GM12878 (cell line): ENCODE results near the gene CGREF1. TPM values are rescaled to one million over a fixed set of nuclear protein-coding genes. Genes with fewer than 3 reads are reported as not detected.

Source experiments
- ATAC-seq: fragments of 200-7000 bp; cut with Tn5 transposase; 3 replicates; pipeline ENCODE4 v1.9.1; 2020; ENCODE audit warnings: mild to moderate bottlenecking, moderate library complexity
- BruUV-seq: library from RNA; stranded (reverse); fragments of 400-500 nt; replicated peaks from 2 replicates; lab custom pipeline; 2021; lab: Mats Ljungman, UMichigan
- CTCF ChIA-PET: fragments of 300-600 bp; sonication (Branson Sonifier 250); formaldehyde crosslinking; extraction: SDS; loops from one replicate; lab custom pipeline; 2021; ENCODE audit warnings: inconsistent platforms; lab: Yijun Ruan, JAX
- POLR2A ChIA-PET: fragments of 350-600 bp; formaldehyde crosslinking; extraction: SDS; loops from one replicate; lab custom pipeline; 2021; ENCODE audit warnings: inconsistent platforms; lab: Charles Lee
- RAD21 ChIA-PET: fragments of 300-600 bp; sonication (Branson Sonifier 250); formaldehyde crosslinking; loops from one replicate; lab custom pipeline; 2023; ENCODE audit warnings: antibody characterized with exemption; ENCODE audit not compliant: unreplicated experiment; lab: Charles Lee
- SMC1A ChIA-PET: fragments of 300-600 bp; sonication (Branson Sonifier 250); formaldehyde crosslinking; loops from one replicate; lab custom pipeline; 2023; ENCODE audit not compliant: unreplicated experiment, uncharacterized antibody; lab: Charles Lee
- DNase-seq: peaks from one replicate; pipeline ENCODE4 v3.0.0-alpha.2; 2011; ENCODE audit warnings: low read depth, low spot score
- FAIRE-seq: peaks from 3 replicates; lab custom pipeline; 2011; peaks lifted over from hg19 to GRCh38; lab: Jason Lieb, UNC
- H2AFZ ChIP-seq: 2 replicates; pipeline ENCODE4 v1.6.0; 2011; ENCODE audit warnings: low read depth, low read length, control low read depth; ENCODE audit not compliant: control insufficient read depth
- H3K27ac ChIP-seq: 2 replicates; pipeline ENCODE4 v1.5.1; 2011; ENCODE audit warnings: control low read depth; ENCODE audit not compliant: control insufficient read depth, insufficient read depth
- H3K27me3 ChIP-seq, 2 experiments: replicated peaks in 1 of 2; 2 replicates each; pipeline versions ENCODE4 v1.6.0 to v1.6.1; 2011; ENCODE audit warnings: low read length in 1 of 2; ENCODE audit not compliant: control insufficient read depth in 2 of 2, insufficient read depth in 2 of 2
- H3K36me3 ChIP-seq, 2 experiments: 2 replicates each; pipeline ENCODE4 v1.5.1; 2011; ENCODE audit warnings: low read length in 1 of 2; ENCODE audit not compliant: control insufficient read depth in 2 of 2, insufficient read depth in 2 of 2
- H3K4me1 ChIP-seq: 2 replicates; pipeline ENCODE4 v1.6.1; 2011; ENCODE audit warnings: mild to moderate bottlenecking, low read length, moderate library complexity, mixed read lengths; ENCODE audit not compliant: control insufficient read depth, insufficient read depth
- H3K4me2 ChIP-seq: 2 replicates; pipeline ENCODE4 v1.6.0; 2011; ENCODE audit warnings: control low read depth; ENCODE audit not compliant: control insufficient read depth, insufficient read depth
- H3K4me3 ChIP-seq: fragments of 200-600 bp; sonication (generic); 2 replicates; pipeline ENCODE4 v1.5.1; 2016
- H3K79me2 ChIP-seq: 2 replicates; pipeline ENCODE4 v1.6.0; 2011; ENCODE audit warnings: low read length; ENCODE audit not compliant: control insufficient read depth, insufficient read depth
- H3K9ac ChIP-seq: 2 replicates; pipeline ENCODE4 v1.8.0; 2011; ENCODE audit warnings: low read length, control low read depth, mixed read lengths; ENCODE audit not compliant: control insufficient read depth, insufficient read depth
- H3K9me3 ChIP-seq: replicated peaks from 3 replicates; pipeline ENCODE4 v1.5.1; 2011; ENCODE audit warnings: mild to moderate bottlenecking, low read length; ENCODE audit not compliant: control insufficient read depth, insufficient read depth
- H4K20me1 ChIP-seq: 2 replicates; pipeline ENCODE4 v1.6.0; 2011; ENCODE audit not compliant: control insufficient read depth, insufficient read depth
- BRCA1 ChIP-seq: IDR thresholded peaks from 2 replicates; pipeline ENCODE4 v1.6.1; 2011; ENCODE audit warnings: low read depth, low read length, improper control_type of control experiment
- EED ChIP-seq: sonication (generic); IDR thresholded peaks from 2 replicates; pipeline ENCODE4 v1.6.1; 2016; ENCODE audit warnings: antibody characterized with exemption, low read depth
- FOXM1 ChIP-seq: IDR thresholded peaks from 2 replicates; pipeline ENCODE4 v1.6.1; 2012; ENCODE audit warnings: low read depth, mild to moderate bottlenecking, inconsistent platforms, low read length, moderate library complexity
- GABPA ChIP-seq: IDR thresholded peaks from 2 replicates; pipeline ENCODE4 v1.6.1; 2014; ENCODE audit warnings: antibody characterized with exemption, low read depth, mild to moderate bottlenecking, inconsistent platforms
- HDAC2 ChIP-seq: fragments of 200-600 bp; sonication (generic); IDR thresholded peaks from 2 replicates; pipeline ENCODE4 v1.6.1; 2017
- IKZF1 ChIP-seq: fragments of 450-650 bp; conservative IDR thresholded peaks from 2 replicates; pipeline ENCODE4 v1.6.1; 2017; ENCODE audit warnings: antibody characterized with exemption, mild to moderate bottlenecking
- JUNB ChIP-seq: IDR thresholded peaks from 2 replicates; pipeline ENCODE4 v1.6.1; 2016; ENCODE audit warnings: antibody characterized with exemption, mild to moderate bottlenecking
- KDM1A ChIP-seq: fragments of 200-600 bp; sonication (generic); IDR thresholded peaks from 2 replicates; pipeline ENCODE4 v1.6.1; 2016; ENCODE audit warnings: borderline replicate concordance
- SUPT20H ChIP-seq: IDR thresholded peaks from 2 replicates; pipeline ENCODE4 v1.6.1; 2011; ENCODE audit warnings: low read depth, mild to moderate bottlenecking, low read length, moderate library complexity, borderline replicate concordance; ENCODE audit not compliant: control insufficient read depth
- TAF1 ChIP-seq: IDR thresholded peaks from 2 replicates; pipeline ENCODE4 v1.6.1; 2011; ENCODE audit warnings: mild to moderate bottlenecking, low read depth, low read length, borderline replicate concordance
- YY1 ChIP-seq: IDR thresholded peaks from 2 replicates; pipeline ENCODE4 v1.6.1; 2011; ENCODE audit warnings: low read depth, mild to moderate bottlenecking, low read length
- ZNF622 ChIP-seq: fragments of 450-650 bp; IDR thresholded peaks from 2 replicates; pipeline ENCODE4 v1.6.1; 2017; ENCODE audit warnings: mild to moderate bottlenecking, inconsistent platforms
- WGBS: methylation state at CpG from one replicate; pipeline ENCODE4 v1.1.6; 2016; ENCODE audit warnings: low lambda C conversion rate; ENCODE audit not compliant: insufficient replicate concordance, insufficient coverage; ENCODE audit errors: missing lambda C conversion rate; 5-methylcytosine and 5-hydroxymethylcytosine counted together
- in situ Hi-C: fragments of 300-500 bp; cut with MboI; formaldehyde crosslinking; loops from 9 replicates; pipeline ENCODE4 v1.14.3; 2018; ENCODE audit warnings: mixed read lengths
- intact Hi-C: fragments of 100-400 bp; cut with micrococcal nuclease; formaldehyde crosslinking; loops from one replicate; pipeline ENCODE4 v1.14.2; 2022; ENCODE audit not compliant: unreplicated experiment
- polyA plus RNA-seq, 11 experiments: library from polyadenylated mRNA; depleted of rRNA in 4 of 11; unstranded in 6 of 11; stranded (reverse) in 5 of 11; fragments of >200 nt; fragmentation: Nextera tagmentation in 4 of 11; fragmentation: Illumina TruSeq in 1 of 11; extraction: Ambion mirVana in 4 of 11; extraction: Trizol in 1 of 11; gene quantifications; 1 replicate in 1 of 11; 2 replicates in 10 of 11; pipeline versions ENCODE4 v1.2.1 to v1.2.3, GENCODE V29; 2011 to 2016; ENCODE audit warnings: inconsistent platforms in 2 of 11, missing spikeins in 2 of 11, low read depth in 1 of 11
- total RNA-seq, 4 experiments: library from RNA; depleted of rRNA in 3 of 4; stranded (reverse); fragments of >200 nt in 3 of 4; fragmentation: Illumina TruSeq in 1 of 4; extraction: Trizol in 1 of 4; gene quantifications; 2 replicates each; pipeline versions ENCODE4 v1.2.1 to v1.2.3, GENCODE V29; 2013 to 2021
- TF ChIP-seq, protein P1 (sequence below): fragments of 150-350 bp; IDR thresholded peaks from 2 replicates; pipeline ENCODE4 v1.6.1; 2014; ENCODE audit warnings: mild to moderate bottlenecking, low read depth, low read length
- TF ChIP-seq, protein P2 (sequence below): IDR thresholded peaks from 2 replicates; pipeline ENCODE4 v1.6.1; 2012; ENCODE audit warnings: low read length, inconsistent platforms
- TF ChIP-seq, protein P3 (sequence below): IDR thresholded peaks from 2 replicates; pipeline ENCODE4 v1.6.1; 2012; ENCODE audit warnings: low read depth, low read length, improper control_type of control experiment
- TF ChIP-seq, protein P4 (sequence below): fragments of 450-650 bp; formaldehyde crosslinking; IDR thresholded peaks from 2 replicates; pipeline ENCODE4 v1.4.0; 2022; ENCODE audit warnings: mild to moderate bottlenecking, moderate library complexity

Gene CGREF1
- total and polyA plus RNA-seq, 10 of the 15 experiments (the other 5 are each of a cell fraction or from before 2014, with no cell fraction given) = 0.06 to 0.21 TPM; not detected in 8

DNA sequence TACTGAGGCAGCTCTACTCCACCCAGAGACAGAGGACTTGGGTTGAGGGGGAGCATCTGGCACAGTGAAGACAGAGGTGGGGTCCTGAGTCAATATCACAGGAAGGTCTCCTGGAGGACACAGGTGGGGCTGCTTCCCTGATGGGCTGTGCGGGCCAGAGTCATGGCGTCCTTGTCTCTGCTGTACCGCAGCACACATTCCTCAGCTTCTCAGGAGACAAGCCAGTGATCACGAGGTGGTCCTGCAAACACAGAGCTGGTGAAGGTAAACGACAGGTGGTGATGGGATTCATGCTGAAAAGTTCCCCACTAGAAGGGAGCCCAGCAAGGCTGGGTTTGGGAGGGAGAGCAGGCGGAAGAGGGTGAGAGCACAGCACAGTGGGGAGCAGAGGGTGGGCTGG is 39.5 kb upstream of the CGREF1 start (continued):
- no peak for TF ChIP-seq SUPT20H
- TF ChIP-seq HDAC2 = no peak
- no peak for TF ChIP-seq GABPA
- no peak for TF ChIP-seq ZNF622
- TF ChIP-seq KDM1A = no peak
- TF ChIP-seq, protein P1, sequence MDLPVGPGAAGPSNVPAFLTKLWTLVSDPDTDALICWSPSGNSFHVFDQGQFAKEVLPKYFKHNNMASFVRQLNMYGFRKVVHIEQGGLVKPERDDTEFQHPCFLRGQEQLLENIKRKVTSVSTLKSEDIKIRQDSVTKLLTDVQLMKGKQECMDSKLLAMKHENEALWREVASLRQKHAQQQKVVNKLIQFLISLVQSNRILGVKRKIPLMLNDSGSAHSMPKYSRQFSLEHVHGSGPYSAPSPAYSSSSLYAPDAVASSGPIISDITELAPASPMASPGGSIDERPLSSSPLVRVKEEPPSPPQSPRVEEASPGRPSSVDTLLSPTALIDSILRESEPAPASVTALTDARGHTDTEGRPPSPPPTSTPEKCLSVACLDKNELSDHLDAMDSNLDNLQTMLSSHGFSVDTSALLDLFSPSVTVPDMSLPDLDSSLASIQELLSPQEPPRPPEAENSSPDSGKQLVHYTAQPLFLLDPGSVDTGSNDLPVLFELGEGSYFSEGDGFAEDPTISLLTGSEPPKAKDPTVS = no peak
- TF ChIP-seq BRCA1 = no peak
- TF ChIP-seq YY1 = no peak
- TF ChIP-seq, protein P2, sequence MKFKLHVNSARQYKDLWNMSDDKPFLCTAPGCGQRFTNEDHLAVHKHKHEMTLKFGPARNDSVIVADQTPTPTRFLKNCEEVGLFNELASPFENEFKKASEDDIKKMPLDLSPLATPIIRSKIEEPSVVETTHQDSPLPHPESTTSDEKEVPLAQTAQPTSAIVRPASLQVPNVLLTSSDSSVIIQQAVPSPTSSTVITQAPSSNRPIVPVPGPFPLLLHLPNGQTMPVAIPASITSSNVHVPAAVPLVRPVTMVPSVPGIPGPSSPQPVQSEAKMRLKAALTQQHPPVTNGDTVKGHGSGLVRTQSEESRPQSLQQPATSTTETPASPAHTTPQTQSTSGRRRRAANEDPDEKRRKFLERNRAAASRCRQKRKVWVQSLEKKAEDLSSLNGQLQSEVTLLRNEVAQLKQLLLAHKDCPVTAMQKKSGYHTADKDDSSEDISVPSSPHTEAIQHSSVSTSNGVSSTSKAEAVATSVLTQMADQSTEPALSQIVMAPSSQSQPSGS = no peak
- TF ChIP-seq, protein P3, sequence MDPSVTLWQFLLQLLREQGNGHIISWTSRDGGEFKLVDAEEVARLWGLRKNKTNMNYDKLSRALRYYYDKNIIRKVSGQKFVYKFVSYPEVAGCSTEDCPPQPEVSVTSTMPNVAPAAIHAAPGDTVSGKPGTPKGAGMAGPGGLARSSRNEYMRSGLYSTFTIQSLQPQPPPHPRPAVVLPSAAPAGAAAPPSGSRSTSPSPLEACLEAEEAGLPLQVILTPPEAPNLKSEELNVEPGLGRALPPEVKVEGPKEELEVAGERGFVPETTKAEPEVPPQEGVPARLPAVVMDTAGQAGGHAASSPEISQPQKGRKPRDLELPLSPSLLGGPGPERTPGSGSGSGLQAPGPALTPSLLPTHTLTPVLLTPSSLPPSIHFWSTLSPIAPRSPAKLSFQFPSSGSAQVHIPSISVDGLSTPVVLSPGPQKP = no peak

- DNase-seq (no peak), FAIRE-seq (no peak), ATAC-seq (no peak)
- no peaks in the 10 kb centered on the region for H3K36me3 ChIP-seq
- H4K20me1 ChIP-seq = no peaks in the 10 kb centered on the region
- H3K27ac ChIP-seq = no peak overlapping the region
- H3K4me2 ChIP-seq = no peak overlapping the region
- intact Hi-C loops (no loop called here), in situ Hi-C loops (no loop called here)
- H3K79me2 ChIP-seq = no peaks in the 10 kb centered on the region
- H3K9ac ChIP-seq = no peak overlapping the region
- no peaks in the 10 kb centered on the region for H3K9me3 ChIP-seq
- CTCF ChIA-PET = interaction anchor here (1.1 kb wide), 1 partner anchor 22 kb away, joined by 3 read pairs; no protein-coding TSS in a partner anchor
- no peaks in the 10 kb centered on the region for H3K4me1 ChIP-seq
- RAD21 ChIA-PET = no interaction called here
- no TSS peak for BruUV-seq
- SMC1A ChIA-PET = interaction anchor here (0.5 kb wide), 1 partner anchor 53 kb away, joined by 3 read pairs; no protein-coding TSS in a partner anchor
- H3K27me3 ChIP-seq = no peaks in the 10 kb centered on the region
- H2AFZ ChIP-seq = no peak overlapping the region
- H3K4me3 ChIP-seq = no peak overlapping the region
- POLR2A ChIA-PET = no interaction called here
- WGBS = 38% methylated on average over 9 of the region's 9 CpGs
- TF ChIP-seq JUNB (no peak), IKZF1 (no peak), TAF1 (no peak), FOXM1 (no peak), EED (no peak)
- TF ChIP-seq, protein P4, sequence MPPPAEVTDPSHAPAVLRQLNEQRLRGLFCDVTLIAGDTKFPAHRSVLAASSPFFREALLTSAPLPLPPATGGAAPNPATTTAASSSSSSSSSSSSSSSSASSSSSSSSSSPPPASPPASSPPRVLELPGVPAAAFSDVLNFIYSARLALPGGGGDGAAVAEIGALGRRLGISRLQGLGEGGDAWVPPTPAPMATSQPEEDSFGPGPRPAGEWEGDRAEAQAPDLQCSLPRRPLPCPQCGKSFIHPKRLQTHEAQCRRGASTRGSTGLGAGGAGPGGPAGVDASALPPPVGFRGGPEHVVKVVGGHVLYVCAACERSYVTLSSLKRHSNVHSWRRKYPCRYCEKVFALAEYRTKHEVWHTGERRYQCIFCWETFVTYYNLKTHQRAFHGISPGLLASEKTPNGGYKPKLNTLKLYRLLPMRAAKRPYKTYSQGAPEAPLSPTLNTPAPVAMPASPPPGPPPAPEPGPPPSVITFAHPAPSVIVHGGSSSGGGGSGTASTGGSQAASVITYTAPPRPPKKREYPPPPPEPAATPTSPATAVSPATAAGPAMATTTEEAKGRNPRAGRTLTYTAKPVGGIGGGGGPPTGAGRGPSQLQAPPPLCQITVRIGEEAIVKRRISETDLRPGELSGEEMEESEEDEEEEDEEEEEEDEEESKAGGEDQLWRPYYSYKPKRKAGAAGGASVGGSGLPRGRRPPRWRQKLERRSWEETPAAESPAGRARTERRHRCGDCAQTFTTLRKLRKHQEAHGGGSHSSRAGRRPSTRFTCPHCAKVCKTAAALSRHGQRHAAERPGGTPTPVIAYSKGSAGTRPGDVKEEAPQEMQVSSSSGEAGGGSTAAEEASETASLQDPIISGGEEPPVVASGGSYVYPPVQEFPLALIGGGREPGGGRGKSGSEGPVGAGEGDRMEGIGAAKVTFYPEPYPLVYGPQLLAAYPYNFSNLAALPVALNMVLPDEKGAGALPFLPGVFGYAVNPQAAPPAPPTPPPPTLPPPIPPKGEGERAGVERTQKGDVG (CRISPR knock-in tag) = no peak
Observed at GRCh38 chr2:27155069-27155520, 36.2 kb upstream of the CGREF1 start.
